Astrocyte of the cerebellum (primary cell): ENCODE data around the gene LBH.

Experiments
- DNase-seq: peaks from one replicate; pipeline ENCODE4 v3.0.0-alpha.2; 2011; ENCODE audit warnings: low read depth
- H3K4me3 ChIP-seq: 2 replicates; pipeline ENCODE4 v1.5.1; 2011; ENCODE audit warnings: mild to moderate bottlenecking, low read depth, low read length, moderate library complexity
- in situ Hi-C: cut with HindIII; loops from 2 replicates; pipeline ENCODE4 v1.10.0; 2017; ENCODE audit warnings: low sequenced_read_pairs
- TF ChIP-seq, protein P1 (sequence below): IDR thresholded peaks from 2 replicates; pipeline ENCODE4 v1.5.1; 2012; ENCODE audit warnings: low read length, low read depth, moderate library complexity, mild to moderate bottlenecking; ENCODE audit errors: missing control alignments

The LBH gene

DNA sequence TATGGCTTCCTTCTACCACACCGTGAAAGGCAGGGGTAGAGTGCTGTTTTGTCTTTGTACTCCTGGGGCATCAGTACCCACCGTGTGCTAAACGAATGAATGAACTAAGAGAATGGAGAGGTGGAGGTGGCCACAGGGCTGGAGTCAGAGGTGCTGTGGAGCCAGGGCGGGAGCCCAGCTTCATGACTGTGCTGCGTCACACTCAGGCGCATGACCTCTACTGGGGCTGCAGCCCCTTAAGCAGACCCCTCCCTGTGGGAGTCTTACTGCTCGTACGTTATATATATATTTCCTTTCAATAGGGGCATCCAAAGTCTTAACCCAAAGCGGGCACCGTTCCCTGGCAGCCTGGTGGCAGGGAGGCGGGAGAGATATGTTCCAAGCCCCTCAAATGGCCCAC, 18.0 kb upstream of the LBH start:
- in situ Hi-C loops = no loop called here
- DNase-seq = no peak
- H3K4me3 ChIP-seq = no peak overlapping the region
- TF ChIP-seq, protein P1, sequence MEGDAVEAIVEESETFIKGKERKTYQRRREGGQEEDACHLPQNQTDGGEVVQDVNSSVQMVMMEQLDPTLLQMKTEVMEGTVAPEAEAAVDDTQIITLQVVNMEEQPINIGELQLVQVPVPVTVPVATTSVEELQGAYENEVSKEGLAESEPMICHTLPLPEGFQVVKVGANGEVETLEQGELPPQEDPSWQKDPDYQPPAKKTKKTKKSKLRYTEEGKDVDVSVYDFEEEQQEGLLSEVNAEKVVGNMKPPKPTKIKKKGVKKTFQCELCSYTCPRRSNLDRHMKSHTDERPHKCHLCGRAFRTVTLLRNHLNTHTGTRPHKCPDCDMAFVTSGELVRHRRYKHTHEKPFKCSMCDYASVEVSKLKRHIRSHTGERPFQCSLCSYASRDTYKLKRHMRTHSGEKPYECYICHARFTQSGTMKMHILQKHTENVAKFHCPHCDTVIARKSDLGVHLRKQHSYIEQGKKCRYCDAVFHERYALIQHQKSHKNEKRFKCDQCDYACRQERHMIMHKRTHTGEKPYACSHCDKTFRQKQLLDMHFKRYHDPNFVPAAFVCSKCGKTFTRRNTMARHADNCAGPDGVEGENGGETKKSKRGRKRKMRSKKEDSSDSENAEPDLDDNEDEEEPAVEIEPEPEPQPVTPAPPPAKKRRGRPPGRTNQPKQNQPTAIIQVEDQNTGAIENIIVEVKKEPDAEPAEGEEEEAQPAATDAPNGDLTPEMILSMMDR = no peak

DNA sequence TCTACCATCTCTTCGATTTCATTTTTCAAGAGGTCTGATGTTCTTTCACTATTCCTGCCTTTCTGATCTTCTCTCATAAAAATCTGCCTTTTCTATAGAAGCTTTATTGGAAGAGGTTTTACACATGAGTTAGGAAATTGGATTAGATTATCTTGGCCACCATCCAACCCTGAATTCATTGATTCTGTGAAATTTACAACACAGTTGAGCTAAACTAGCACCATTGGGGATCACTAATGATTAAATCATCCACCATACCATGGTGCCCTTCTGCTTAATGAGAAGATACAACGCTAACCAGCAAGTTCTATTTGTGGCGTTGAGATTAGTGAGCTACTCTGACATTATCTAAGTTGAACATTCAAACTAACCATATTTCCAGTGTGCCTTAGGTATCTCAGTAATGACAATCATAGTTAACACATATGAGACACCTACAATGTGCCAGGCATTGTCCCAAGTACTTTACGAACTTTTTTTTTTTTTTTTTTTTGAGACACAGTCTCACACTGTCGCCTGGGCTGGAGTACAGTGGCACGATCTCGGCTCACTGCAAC, 17.3 kb upstream of the LBH start:
- H3K4me3 ChIP-seq = no peak overlapping the region
- no peak for DNase-seq
- in situ Hi-C loops = no loop called here
- TF ChIP-seq, protein P1 = no peak

DNA sequence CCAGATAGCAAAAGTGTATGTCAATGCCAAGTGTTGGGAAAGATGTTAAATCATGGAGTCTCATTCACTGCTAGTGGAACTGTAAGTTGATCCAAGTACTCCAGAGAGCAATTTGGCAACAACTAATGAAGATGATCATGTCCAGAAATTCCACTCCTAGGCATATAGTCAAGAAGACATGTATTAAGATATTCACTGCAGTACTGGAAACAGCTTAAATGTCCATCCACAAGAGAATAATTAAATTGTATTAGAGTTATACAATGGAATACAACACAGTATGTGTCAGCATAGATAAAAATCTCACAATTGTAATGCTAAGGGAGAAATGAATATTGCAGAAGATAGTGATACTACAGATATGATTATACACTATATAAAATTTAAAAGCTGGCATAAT, 15.2 kb upstream of the LBH start:
- DNase-seq = no peak
- H3K4me3 ChIP-seq = no peak overlapping the region
- TF ChIP-seq, protein P1 = no peak
- in situ Hi-C loops = no loop called here

DNA sequence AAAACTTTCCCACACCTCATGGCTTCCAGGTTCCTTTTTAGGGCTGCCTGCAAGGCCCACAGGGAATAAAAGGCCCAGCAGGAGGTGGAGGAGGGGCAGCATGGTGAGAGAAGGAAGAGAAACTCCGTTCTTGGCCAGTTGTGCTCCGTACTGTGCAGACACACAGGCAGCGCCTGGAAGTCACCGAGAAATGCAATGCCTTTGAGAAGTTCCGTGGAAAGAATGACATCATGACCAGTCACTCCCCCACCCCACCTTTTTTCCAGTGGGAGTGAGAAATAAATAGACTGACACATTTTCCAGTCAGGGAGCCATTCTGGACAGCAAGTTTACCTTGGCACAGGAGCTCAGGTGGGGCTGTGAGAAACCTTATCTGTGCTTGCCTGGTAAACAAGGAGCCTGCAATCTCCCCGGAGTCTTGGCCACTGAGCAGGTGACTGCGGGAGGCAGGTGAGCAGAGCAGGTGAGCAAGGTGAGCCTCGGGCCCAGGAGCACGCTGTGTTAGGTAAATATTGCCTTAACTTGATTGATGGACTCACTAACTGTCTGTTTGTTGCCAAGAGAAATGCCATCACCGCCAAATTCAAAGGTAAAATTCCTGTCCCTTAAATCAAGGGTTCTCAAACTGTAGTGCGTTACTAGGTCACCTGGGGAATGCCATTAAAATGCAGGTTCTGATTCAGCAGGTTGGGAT, 13.5 kb upstream of the LBH start:
- TF ChIP-seq, protein P1 = no peak
- H3K4me3 ChIP-seq = no peak overlapping the region
- DNase-seq = no peak
- in situ Hi-C loops = no loop called here

DNA sequence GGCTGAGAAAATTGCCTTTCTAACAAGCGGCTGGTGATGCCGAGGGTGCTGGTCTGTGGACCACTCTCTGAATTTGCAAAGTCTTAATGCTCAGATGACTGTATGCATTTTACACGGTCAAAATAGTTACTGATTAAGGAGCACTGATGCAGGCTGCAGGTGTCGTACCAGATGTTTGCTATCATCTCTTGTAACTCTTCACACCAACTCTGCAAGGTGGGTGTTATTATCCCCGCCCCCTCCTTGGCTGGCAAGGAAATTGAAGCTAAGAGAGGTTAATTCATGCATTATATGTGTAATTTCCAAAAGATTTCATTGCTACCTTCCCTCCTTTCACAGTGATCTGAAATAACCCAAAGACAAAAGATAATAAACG, 13.0 kb upstream of the LBH start:
- no peak for DNase-seq
- TF ChIP-seq, protein P1 = no peak
- H3K4me3 ChIP-seq = no peak overlapping the region
- in situ Hi-C loops = no loop called here

DNA sequence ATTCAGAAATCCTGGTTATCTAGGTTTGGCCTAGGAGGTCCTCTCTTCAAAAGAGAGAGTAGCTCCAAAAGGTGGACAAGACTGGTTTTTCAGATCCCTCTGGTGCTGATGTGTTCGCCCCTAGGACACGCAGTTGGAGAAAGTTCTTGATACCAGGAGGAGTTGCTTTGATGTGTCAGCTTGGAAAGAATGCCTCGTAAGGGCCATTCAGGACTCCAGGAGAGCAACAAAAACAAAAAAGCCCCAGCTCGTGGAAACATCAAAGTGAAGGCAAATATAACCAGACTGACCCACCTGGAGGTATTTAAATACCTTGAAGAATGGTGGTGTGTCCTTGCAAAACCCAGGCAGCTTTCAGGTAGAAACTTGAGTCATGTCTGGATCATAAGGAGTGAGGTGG, 12.5 kb upstream of the LBH start:
- in situ Hi-C loops = no loop called here
- TF ChIP-seq, protein P1 = no peak

More for the DNA sequence above, 12.5 kb upstream of the LBH start:
- no peak overlapping the region for H3K4me3 ChIP-seq
- no peak for DNase-seq
